ENCODE results near the gene COTL1.
"Not testable (repeated sequence)": the region's sequence is repeated elsewhere in the genome, so short reads cannot be mapped to it uniquely, and the experiment has no call there.

The COTL1 gene

GRCh38 chr16:84567286-84567962, 50.5 kb downstream of the COTL1 start:
- no peak for DNase-seq

DNA sequence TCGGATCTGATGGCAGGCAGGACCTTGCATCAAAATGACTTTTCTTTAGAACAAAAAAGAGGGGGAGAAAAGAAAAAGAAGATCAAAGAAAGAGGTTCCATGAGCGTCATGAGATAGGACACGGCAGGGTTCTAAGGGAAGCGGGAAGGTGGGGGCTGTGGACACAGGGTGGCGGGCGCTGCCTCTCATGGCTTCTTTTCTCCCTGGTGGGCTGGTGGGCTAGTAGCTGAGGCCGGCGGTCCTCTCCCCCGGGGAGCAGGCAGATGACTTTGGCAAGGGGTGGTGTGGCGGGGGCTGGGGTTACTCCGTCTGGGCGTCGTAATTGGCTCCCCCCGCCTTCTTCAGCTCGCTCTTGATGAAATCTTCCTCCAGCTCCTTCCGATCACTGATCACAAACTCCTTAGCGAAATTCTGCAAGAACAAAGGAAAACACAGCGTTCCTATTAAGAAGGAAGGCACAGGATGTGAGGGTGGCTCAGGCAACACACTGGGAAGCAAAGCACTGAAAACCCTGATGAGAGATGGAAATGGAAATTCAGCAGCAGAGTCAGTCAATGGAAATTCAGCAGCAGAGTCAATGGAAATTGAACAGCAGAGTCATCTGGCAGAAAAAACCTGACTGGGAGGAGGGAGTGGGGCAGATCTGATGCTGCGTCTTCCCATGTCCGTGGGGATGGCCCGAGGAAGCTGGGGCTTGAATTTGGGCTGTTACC, 51.2 kb downstream of the COTL1 start:
- DNase-seq, result no peak

DNA sequence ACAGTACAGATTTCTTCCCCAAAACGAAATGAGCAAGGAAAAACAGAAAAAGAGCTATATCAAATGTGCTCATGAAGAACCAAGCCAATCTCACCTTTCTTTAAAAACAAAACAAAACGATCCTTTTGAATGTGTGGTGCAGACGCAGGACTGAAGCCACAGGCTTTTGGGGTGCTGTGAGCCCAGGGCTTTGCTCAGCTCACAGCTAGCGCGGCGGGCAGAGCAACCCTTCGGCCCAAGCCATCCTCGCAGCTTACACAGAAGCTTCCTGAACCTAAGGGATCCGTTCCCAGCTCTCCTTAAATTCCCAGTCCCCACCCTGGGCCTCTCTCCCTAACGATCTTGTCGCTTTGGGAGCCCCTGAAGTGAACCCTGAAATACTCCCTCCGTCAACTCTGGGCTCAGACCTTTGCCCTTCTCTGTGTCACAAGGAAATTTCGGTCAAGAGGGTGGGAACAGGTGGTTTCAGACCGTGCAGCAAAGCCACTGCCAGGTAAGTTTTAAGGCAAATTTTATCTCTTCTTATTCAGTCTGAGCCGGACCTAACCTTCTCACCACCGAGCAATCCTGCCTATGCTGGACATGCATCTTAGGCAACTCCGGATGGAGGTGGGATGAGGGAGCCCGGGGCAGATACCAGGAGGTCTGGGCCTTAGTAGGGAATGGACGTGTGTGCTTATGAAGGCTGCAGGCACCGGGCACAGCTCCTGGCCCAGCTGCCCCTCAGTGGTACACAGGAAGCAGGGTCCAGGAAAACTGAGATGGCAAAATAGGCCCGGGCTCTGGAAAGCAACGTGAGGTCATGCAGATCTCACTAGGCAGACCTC, 52.0 kb downstream of the COTL1 start:
- DNase-seq, result no peak

DNA sequence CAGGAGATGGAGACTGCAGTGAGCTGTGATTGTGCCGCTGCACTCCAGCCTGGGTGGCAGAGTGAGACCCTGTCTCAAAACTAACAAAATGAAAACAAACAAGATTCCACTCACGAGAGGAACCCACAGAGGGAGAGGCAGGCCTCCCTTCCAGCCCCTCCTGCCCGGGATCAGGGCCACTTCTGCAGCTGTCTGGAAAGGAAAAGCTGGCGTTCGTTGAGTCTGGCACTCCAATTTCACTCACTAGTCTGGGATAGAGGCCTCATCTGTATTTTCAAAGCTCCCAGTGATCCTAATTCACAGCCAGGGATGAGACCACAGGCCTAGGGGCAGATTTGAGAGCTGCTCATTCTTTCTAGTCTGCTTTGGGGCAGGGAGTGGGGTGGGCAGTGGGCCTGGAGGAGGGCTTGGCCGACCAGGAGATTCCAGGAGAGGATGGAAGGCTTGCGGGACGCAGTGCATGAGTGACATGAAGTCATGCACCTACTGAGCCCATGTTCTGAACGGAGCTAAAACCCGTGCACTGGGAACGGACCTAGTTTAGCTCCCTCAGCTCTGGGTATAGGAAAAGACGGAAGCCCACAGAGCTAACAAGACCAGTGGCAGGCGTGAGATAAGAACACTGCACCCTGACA, 54.0 kb downstream of the COTL1 start:
- DNase-seq, result no peak

GRCh38 chr16:84563064-84563715, 54.7 kb downstream of the COTL1 start:
- no peak for DNase-seq

DNA sequence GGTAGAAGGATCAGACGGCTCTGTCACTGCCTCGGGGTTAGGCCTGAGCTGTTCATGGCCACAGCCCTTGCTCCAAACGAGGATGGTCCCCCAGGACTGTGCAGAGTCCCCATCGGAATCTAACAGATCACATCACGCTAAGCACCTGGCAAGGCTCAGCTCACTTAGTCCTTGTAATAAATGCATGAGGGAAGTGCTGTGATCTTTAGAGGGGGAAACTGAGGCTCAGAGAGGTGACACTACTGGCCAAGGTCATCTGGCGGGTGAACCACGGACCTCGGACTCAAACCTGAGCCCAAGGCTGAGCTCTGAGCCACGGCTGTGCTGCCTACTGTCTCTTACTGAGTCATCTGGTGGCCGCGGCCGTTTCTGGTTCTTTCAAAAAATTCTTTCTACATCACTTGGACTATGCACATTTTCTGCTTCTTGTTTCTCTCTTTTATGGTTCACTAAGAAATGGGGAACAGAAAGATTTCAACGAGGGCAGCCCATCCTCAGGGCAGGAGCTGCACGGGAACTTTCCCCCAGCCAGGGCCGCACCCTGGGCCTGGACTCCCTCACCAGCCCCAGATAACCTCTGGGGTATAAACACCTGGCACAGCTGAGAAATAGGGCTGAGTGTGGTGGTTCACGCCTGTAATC, 55.6 kb downstream of the COTL1 start:
- peak; percentile 90 for DNase-seq

- no peak for DNase-seq
These were observed 56.6 kb downstream of the COTL1 start for GRCh38 chr16:84561291-84561690.

DNA sequence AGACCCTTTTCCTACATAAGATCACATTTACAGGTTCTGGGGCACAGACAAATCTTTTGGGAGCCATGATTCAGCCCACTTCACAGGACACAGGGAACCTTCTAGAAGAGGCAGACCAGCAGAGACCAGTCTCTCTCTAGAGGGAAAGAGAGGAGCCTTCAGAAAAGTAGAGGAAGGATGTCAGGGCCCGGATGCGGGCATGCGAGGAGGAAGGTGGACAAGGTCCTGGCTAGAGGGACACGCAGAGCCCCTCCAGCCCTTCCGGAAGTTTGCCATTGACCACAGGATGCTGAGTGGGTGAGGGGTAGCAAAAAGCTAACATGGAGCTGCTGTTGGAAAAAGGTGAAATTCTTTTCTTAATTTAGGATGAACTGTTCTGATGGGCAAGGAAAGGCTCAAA, 57.6 kb downstream of the COTL1 start:
- DNase-seq, result no peak

- DNase-seq, result no peak
These were observed 58.5 kb downstream of the COTL1 start for GRCh38 chr16:84559311-84559932.

DNA sequence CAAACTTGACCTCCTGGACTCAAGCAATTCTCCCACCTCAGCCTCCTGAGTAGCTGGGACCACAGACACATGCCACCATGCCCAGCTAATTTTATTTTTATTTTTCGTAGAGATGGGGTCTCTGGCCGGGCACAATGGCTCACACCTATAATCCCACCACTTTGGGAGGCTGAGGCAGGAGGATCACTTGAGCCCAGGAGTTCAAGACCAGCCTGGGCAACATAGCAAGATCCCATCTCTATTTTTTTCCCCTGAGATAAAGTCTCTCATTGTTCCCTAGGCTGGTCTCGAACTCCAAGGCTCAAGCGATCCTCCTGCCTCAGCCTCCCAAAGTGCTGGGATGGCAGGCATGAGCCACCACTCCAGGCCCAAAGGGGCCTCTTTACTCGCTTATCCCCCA, 59.0 kb downstream of the COTL1 start:
- DNase-seq, result not testable (repeated sequence)

DNA sequence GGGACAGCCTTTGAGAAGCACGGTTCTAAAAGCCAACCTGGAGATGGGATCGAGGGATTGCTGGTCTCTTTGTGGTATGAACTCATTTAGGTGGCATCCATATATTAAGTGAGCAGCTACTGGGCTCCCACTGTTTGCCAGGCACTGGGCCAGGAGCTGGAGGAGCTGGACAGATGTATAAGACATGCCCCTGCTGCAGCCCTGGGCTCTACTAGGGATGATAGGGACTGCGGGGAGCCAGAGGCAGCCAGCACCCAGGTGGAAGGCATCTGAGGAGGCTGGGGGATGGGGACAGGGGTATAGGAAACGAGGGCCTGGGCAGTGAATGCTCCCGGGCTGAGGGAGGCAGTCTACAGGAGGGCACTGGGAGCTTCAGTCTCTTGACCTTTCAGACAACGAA, 60.4 kb downstream of the COTL1 start:
- no peak for DNase-seq

DNA sequence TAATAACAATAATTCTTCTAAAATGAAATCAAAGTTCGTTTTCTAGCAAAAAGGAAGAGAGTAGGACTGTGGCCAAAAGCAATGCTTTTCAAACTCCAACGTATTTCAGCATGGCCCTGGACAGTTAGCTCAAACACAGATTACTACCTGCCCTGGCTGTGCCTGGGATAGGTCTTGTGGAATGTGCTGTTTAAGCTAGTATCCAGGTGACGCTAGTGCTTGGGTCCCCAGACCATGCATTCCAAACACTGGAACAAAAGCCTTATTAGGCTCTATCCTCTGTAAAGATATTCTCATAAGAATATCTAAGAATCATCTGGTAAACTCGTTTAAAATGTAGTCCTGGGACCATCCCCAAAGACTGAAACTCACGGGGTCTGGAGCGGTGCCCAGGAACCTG, 60.8 kb downstream of the COTL1 start:
- DNase-seq, result no peak

GRCh38 chr16:84555418-84556196, 62.3 kb downstream of the COTL1 start:
- DNase-seq, result no peak

- no peak for DNase-seq
These were observed 63.1 kb downstream of the COTL1 start for GRCh38 chr16:84554627-84555328.

- no peak for DNase-seq
These were observed 63.9 kb downstream of the COTL1 start for GRCh38 chr16:84553873-84554399.

DNA sequence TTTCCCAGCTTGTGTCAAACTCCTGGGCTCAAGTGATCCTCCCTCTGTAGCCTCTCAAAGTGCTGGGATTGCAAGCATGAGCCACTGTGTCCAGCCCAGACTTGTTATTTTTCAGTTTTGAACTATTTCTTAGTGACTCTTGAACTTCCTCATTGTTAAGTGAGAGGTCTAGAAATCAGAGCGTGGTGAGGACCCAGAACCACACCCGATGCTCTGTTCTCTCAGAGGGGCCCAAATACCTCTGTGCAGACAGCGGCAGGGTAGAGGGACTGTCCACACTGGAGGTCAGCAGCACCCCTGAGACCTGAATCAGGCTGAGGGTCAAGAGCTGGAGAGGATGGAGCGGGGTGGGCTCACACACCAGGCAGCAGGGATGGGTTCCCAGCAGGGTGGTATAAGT, 65.7 kb downstream of the COTL1 start:
- DNase-seq, result no peak

DNA sequence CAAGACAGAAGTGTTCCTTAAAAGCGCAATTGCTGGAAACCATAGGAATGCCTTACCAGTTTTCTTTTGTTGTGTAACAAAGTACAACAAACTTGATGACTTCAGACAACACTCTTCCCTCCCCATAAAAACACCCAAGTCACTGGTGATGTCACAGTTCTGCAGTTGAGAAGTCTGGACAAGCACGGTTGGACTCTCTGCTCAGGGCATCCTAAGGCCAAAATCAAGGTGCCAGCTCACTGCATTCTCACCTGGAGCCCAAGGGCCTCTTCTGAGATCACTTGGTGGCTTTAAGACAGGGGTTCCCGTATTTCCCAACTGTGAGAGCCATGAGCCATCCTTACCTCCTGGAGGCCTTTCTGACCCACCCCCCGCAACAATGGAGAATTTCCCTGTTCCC, 67.8 kb downstream of the COTL1 start:
- DNase-seq, result peak; percentile 21

DNA sequence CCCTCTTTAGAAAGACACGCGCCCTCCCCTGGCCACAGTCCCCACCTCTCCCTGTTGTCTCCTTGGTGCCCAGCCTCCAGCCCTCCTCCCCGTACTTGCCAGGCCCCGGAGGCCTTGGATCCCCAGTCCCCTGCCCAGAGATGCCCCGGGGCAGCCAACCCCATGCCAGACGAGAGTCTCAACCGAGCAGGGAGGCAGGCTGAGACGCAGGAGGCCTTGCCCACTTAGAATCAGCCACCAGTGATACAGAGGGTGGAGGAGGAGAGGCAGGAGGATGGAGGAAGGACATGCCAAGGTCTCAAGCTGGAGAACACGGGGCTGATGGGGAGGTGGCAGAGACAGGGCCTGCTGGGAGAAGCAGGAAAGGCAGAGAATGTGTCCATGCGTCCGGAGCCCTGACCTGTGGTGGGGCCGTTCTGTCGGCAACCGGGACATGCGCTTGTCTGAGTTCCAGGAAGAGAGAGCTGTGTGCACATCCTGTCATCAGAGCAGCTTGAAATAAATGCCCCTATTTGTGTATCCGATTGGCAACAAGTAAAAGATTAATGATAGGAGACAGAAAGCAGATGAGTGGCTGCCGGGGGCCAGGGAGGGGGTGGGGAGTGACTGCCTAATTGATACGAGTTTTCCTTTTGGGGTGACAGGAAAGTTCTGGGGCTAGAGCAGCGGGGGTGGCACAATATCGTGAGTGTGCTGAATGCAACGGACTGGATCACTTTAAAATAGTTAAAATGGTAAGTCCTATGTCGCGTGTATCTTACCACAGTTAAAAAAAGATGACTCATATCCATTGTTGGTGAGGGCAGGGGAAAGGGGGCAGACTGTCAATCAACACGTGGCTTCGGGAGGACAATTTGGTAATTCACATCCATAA, 68.7 kb downstream of the COTL1 start:
- no peak for DNase-seq

DNA sequence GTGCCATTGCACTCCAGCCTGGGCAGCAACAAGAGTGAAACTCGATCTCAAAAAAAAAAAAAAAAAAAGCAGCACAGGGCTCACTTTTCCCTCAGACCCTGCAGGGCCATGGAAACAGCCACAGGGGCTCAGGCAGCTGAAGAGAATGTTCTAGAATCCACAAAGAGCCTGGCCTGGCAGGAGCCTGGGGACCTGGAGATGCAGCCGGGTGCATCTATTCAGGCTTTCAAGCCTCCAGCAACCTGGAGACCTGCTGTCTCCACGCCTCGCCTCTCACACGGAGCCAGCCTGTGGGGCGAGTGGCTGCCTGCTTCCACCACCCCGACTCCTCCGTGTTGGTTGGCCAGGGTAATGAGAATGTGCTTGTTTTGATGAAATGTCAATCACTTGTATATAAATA, 69.4 kb downstream of the COTL1 start:
- no peak for DNase-seq

Measured in inflammatory macrophage treated with lipopolysaccharide for 4 hours (primary cell).